Esophagus muscularis mucosa (tissue), 4 donors: Measurements from ENCODE around the gene TMX4. TPM values are rescaled to one million over a fixed set of nuclear protein-coding genes. Genes with fewer than 3 reads are reported as not detected.
A peak's percentile ranks its signal among the peaks of the same experiment; 100 is the strongest.

ENCODE experiments used
- DNase-seq: peaks from one replicate; pipeline ENCODE4 v3.0.0-alpha.2; 2017; ENCODE audit errors: extremely low spot score
- H3K27ac ChIP-seq, 4 donors: fragments of 200-600 bp; sonication (generic); replicated peaks in 1 of 4; 1 replicate in 3 of 4; 2 replicates in 1 of 4; pipeline ENCODE4 v1.5.1; 2016 to 2019; ENCODE audit warnings: mild to moderate bottlenecking in 1 of 4
- H3K27me3 ChIP-seq, 4 donors: fragments of 200-600 bp; sonication (generic); one replicate each; pipeline versions ENCODE4 v1.5.1 to v1.6.0; 2016 to 2019
- H3K36me3 ChIP-seq, 4 donors: fragments of 200-600 bp; sonication (generic); one replicate each; pipeline ENCODE4 v1.5.1; 2016 to 2019
- H3K4me1 ChIP-seq, 4 donors: fragments of 200-600 bp; sonication (generic); one replicate each; pipeline ENCODE4 v1.5.1; 2016 to 2019
- H3K4me3 ChIP-seq, 4 donors: fragments of 200-600 bp; sonication (generic); 1 replicate in 2 of 4; 2 replicates in 2 of 4; pipeline ENCODE4 v1.5.1; 2016 to 2019; ENCODE audit warnings: mild to moderate bottlenecking in 4 of 4, moderate library complexity in 1 of 4
- H3K9me3 ChIP-seq, 4 donors: fragments of 200-600 bp; sonication (generic); 1 replicate in 3 of 4; 2 replicates in 1 of 4; pipeline ENCODE4 v1.5.1; 2016 to 2019
- CTCF ChIP-seq, 3 experiments: fragments of 200-600 bp in 2 of 3; fragments of 450-650 bp in 1 of 3; sonication (generic) in 2 of 3; IDR thresholded peaks; one replicate each; pipeline ENCODE4 v1.5.1; 2017 to 2019; ENCODE audit warnings: antibody characterized with exemption in 3 of 3, mild to moderate bottlenecking in 2 of 3, moderate library complexity in 1 of 3
- EP300 ChIP-seq: sonication (generic); formaldehyde crosslinking; IDR thresholded peaks from one replicate; pipeline ENCODE4 v1.6.1; 2017; ENCODE audit warnings: antibody characterized with exemption
- POLR2A ChIP-seq: fragments of 450-650 bp; IDR thresholded peaks from one replicate; pipeline ENCODE4 v1.6.1; 2017; ENCODE audit warnings: antibody characterized with exemption, moderate library complexity, mild to moderate bottlenecking, low read depth
- POLR2AphosphoS5 ChIP-seq, 2 donors: sonication (generic); formaldehyde crosslinking; IDR thresholded peaks; one replicate each; pipeline ENCODE4 v1.6.1; 2017; ENCODE audit warnings: antibody characterized with exemption in 2 of 2
- WGBS: methylation state at CpG from one replicate; pipeline ENCODE4 v1.1.5; 2018; 5-methylcytosine and 5-hydroxymethylcytosine counted together
- intact Hi-C: fragments of 100-400 bp; cut with DNase I; formaldehyde crosslinking; loops from one replicate; pipeline ENCODE4 v1.15.1; 2023
- total RNA-seq, 4 donors: library from RNA; depleted of rRNA; stranded (reverse); fragments of >200 nt; gene quantifications; one replicate each; pipeline versions ENCODE4 v1.1.0 to v1.2.1, GENCODE V29; 2016

TMX4 gene
- total RNA-seq, 4 donors from 2014 or later, result 48.1 to 70.6 (median 56.9) TPM

GRCh38 chr20:7975851-7976414, 43.6 kb downstream of the TMX4 start:
- intact Hi-C loops, result no loop called here
- Histone ChIP-seq H3K4me1 (no peaks in the 10 kb centered on the region), H3K36me3 (peaks cover 0 to 12% (median 5%) of the 10 kb centered on the region in 4 donors), H3K9me3 (no peaks in the 10 kb centered on the region), H3K4me3 (no peak overlapping the region), H3K27me3 (no peaks in the 10 kb centered on the region), H3K27ac (no peak overlapping the region)
- TF ChIP-seq CTCF (IDR thresholded peaks at IDR 0.05), result no peak
- no peak for TF ChIP-seq POLR2AphosphoS5 (IDR thresholded peaks at IDR 0.05)
- TF ChIP-seq POLR2A, result no peak
- no peak for TF ChIP-seq EP300
- no peak for DNase-seq
- WGBS, result 55% methylated on average over 9 of the region's 9 CpGs

- Histone ChIP-seq H3K4me3 (no peak overlapping the region), H3K27me3 (no peaks in the 10 kb centered on the region), H3K27ac (no peak overlapping the region), H3K36me3 (peaks cover 0 to 2% (median under 1%) of the 10 kb centered on the region in 4 donors), H3K9me3 (no peaks in the 10 kb centered on the region), H3K4me1 (no peaks in the 10 kb centered on the region)
- 91% methylated on average over 4 of the region's 4 CpGs for WGBS
- no peak for DNase-seq
- no peak for TF ChIP-seq CTCF (IDR thresholded peaks at IDR 0.05)
- TF ChIP-seq POLR2AphosphoS5 (IDR thresholded peaks at IDR 0.05), result no peak
- no peak for TF ChIP-seq POLR2A
- TF ChIP-seq EP300, result no peak
- intact Hi-C loops, result no loop called here
Observed at GRCh38 chr20:7974785-7975435, 44.7 kb downstream of the TMX4 start.

GRCh38 chr20:7971536-7972280, 47.9 kb downstream of the TMX4 start:
- no peak overlapping the region for H3K27ac ChIP-seq
- H3K9me3 ChIP-seq, result no peaks in the 10 kb centered on the region
- no peaks in the 10 kb centered on the region for H3K4me1 ChIP-seq
- DNase-seq, result no peak
- no peaks in the 10 kb centered on the region for H3K27me3 ChIP-seq
- intact Hi-C loops, result no loop called here
- WGBS, result 94% methylated on average over 2 of the region's 2 CpGs
- TF ChIP-seq EP300 (no peak), POLR2A (no peak), POLR2AphosphoS5 (IDR thresholded peaks at IDR 0.05) (no peak), CTCF (IDR thresholded peaks at IDR 0.05) (no peak)
- no peak overlapping the region for H3K4me3 ChIP-seq
- H3K36me3 ChIP-seq, result no peaks in the 10 kb centered on the region

GRCh38 chr20:7967199-7967844, 52.2 kb downstream of the TMX4 start:
- Histone ChIP-seq H3K27ac (peak overlapping the region in 1 of 4 donors; percentile 17), H3K9me3 (no peaks in the 10 kb centered on the region), H3K36me3 (no peaks in the 10 kb centered on the region), H3K4me3 (no peak overlapping the region), H3K4me1 (no peaks in the 10 kb centered on the region), H3K27me3 (no peaks in the 10 kb centered on the region)
- TF ChIP-seq POLR2AphosphoS5 (IDR thresholded peaks at IDR 0.05) (no peak), POLR2A (no peak), CTCF (IDR thresholded peaks at IDR 0.05) (no peak), EP300 (no peak)
- DNase-seq, result no peak
- intact Hi-C loops, result no loop called here
- WGBS, result 57% methylated on average over 4 of the region's 4 CpGs
